GM06990 (cell line): ENCODE measurements around the gene GRIN3B.

Experiments
- DNase-seq: peaks from one replicate; pipeline ENCODE4 v3.0.0-alpha.2; 2011; ENCODE audit not compliant: insufficient read length; ENCODE audit errors: extremely low read depth
- H3K27me3 ChIP-seq: replicated peaks from 2 replicates; pipeline ENCODE4 v1.6.0; 2011; ENCODE audit warnings: low read length; ENCODE audit not compliant: control insufficient read depth, insufficient read depth
- H3K36me3 ChIP-seq: 2 replicates; pipeline ENCODE4 v1.5.1; 2011; ENCODE audit warnings: low read length; ENCODE audit not compliant: control insufficient read depth, insufficient read depth
- H3K4me3 ChIP-seq: replicated peaks from 2 replicates; pipeline ENCODE4 v1.5.1; 2011; ENCODE audit warnings: low read depth, mild to moderate bottlenecking, control low read depth, low read length
- TF ChIP-seq, protein P1 (sequence below): IDR thresholded peaks from 2 replicates; pipeline ENCODE4 v1.5.1; 2011; ENCODE audit warnings: low read length, control low read depth, mild to moderate bottlenecking, inconsistent platforms; ENCODE audit not compliant: insufficient read depth, poor library complexity, severe bottlenecking

Gene GRIN3B

DNA sequence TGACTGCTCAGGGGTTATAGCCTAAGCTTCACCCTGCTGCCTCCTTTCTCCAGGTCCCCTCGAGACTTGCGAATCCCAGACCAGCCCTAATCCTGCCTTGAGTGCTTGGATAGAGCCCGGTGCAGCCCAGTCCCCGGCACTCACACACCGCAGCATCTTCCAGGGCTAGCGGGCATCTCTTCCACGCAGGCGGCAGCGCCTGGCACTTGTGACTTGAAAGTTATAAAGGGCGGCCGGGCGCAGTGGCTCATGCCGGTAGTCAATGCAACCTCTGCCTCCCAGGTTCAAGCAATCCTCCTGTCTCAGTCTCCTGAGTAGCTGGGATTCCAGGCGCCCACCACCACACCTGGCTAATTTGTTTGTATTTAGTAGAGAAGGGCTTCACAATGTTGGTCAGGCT is 14.1 kb upstream of the GRIN3B start:
- Histone ChIP-seq H3K4me3 (no peak overlapping the region), H3K36me3 (peaks cover 18% of the 10 kb centered on the region), H3K27me3 (no peaks in the 10 kb centered on the region)
- TF ChIP-seq, protein P1, sequence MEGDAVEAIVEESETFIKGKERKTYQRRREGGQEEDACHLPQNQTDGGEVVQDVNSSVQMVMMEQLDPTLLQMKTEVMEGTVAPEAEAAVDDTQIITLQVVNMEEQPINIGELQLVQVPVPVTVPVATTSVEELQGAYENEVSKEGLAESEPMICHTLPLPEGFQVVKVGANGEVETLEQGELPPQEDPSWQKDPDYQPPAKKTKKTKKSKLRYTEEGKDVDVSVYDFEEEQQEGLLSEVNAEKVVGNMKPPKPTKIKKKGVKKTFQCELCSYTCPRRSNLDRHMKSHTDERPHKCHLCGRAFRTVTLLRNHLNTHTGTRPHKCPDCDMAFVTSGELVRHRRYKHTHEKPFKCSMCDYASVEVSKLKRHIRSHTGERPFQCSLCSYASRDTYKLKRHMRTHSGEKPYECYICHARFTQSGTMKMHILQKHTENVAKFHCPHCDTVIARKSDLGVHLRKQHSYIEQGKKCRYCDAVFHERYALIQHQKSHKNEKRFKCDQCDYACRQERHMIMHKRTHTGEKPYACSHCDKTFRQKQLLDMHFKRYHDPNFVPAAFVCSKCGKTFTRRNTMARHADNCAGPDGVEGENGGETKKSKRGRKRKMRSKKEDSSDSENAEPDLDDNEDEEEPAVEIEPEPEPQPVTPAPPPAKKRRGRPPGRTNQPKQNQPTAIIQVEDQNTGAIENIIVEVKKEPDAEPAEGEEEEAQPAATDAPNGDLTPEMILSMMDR: no peak
- no peak for DNase-seq

DNA sequence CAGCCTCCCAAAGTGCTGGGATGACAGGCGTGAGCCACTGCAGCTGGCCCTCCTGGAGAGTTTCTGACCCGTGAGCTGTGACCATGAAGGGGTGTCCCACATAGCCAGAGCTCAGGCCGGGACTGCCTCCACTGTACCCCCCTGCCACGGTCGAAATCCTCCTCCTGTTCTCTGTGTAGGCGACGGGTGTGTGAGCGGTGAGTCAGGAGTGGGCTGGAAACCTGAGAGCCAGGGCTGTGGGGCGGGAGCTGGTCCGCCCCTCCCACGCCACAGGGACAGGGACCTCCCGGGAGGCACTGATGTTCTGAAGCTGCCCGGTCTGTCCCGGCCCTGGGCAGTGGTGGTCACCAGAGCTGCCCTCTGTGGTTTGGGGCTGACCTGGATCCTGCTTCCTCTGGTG is 12.1 kb upstream of the GRIN3B start:
- no peaks in the 10 kb centered on the region for H3K27me3 ChIP-seq
- TF ChIP-seq, protein P1: no peak
- no peak overlapping the region for H3K4me3 ChIP-seq
- H3K36me3 ChIP-seq: peaks cover 19% of the 10 kb centered on the region
- no peak for DNase-seq

DNA sequence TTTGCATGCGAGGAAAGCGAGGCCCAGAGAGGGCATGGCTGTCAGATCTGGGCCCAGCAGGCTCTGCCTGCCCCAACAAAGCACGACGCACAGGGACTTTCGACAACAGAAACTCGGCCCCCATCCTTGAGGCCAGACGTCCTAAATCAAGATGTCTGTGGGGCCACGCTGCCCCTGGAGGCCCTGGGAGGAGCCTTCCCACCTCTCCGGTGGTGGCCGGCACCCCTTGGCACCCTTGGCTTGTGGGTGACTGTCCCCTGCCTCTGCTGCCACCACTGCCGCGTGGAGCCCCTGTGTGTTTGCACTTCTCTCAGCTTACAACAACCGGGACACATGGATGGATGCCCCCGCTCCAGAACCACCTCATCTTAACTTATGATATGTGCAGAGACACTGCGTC is 11.7 kb upstream of the GRIN3B start:
- Histone ChIP-seq H3K4me3 (no peak overlapping the region), H3K27me3 (no peaks in the 10 kb centered on the region), H3K36me3 (peaks cover 20% of the 10 kb centered on the region)
- DNase-seq: no peak
- TF ChIP-seq, protein P1: no peak

DNA sequence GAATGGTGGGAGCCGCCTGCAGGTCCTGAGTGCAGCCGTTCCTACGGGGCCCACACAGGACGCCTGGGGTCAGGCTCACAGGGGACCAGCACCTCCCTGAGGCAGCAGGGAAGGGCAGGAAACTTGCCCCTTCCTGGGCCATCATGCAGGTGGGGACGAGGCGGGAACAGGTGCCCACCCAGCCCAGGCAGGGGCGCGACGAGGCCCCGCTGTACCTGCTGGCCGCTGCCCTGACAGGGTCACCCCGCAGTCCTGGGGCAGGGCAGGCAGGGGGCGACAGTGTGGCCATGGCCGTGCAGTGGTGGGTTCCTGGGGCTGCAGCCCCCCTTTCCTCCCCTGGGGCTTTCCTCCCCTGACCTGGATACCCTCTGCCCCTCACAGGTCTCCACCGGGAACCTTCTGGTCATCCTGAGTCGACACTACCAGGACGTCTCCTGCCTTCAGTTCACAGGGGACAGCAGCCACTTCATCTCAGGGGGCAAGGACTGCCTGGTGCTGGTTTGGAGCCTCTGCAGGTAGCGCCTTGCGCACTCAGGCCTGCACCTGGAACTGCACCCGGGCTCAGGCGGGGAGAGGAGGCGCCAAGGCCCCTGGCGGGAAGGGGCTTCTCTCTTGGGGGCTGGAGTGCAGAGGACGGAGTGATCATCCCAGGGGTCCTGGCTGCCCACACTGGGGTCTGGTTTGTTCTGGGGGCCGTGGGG is 10.7 kb upstream of the GRIN3B start:
- Histone ChIP-seq H3K36me3 (peaks cover 20% of the 10 kb centered on the region), H3K4me3 (no peak overlapping the region), H3K27me3 (no peaks in the 10 kb centered on the region)
- no peak for DNase-seq
- TF ChIP-seq, protein P1: peak; percentile 10

DNA sequence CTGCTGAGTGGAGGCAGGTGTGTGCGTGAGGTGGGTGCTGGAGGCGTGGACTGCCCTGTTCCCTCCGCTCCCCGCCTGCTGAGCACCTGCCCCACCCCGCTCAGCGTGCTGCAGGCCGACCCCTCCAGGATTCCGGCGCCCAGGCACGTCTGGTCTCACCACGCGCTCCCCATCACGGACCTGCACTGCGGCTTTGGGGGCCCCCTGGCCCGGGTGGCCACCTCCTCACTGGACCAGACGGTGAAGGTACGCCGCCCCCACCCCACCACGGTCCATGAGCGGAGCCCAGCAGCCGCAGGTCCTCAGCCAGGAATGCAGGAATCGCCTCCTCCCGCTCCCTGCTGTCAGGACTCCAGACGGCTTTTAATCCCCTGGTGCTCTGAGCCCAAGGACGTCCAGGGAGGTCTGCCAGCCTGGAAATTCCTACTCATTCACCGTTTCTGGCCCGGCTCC is 10.1 kb upstream of the GRIN3B start:
- Histone ChIP-seq H3K36me3 (peaks cover 20% of the 10 kb centered on the region), H3K4me3 (no peak overlapping the region), H3K27me3 (no peaks in the 10 kb centered on the region)
- DNase-seq: no peak
- TF ChIP-seq, protein P1: no peak
